ENCODE data around the gene OSTC. TPM values are rescaled to one million over a fixed set of nuclear protein-coding genes. Genes with fewer than 3 reads are reported as not detected.

The OSTC gene
- total and polyA plus RNA-seq, 2 of the 13 experiments (the other 11 are each of a cell fraction or from before 2014, with no cell fraction given), result 208 to 380 TPM

- TF ChIP-seq RELA (CRISPR knock-in tag; IDR thresholded peaks at IDR 0.05) (no peak), HOXA5 (CRISPR knock-in tag; IDR thresholded peaks at IDR 0.05) (peak; percentile 66; the same call in 1 of the 2 replicates), ZNF331 (CRISPR knock-in tag; IDR thresholded peaks at IDR 0.05) (no peak), PAF1 (CRISPR knock-in tag; IDR thresholded peaks at IDR 0.05) (no peak), TBL1XR1 (IDR thresholded peaks at IDR 0.05; ENCODE audit: borderline replicate concordance, low read length, partially characterized antibody) (peak; percentile 21), TBX2 (CRISPR knock-in tag; IDR thresholded peaks at IDR 0.05; ENCODE audit: borderline replicate concordance) (peak; percentile 34; the same call in 1 of the 2 replicates), BATF2 (CRISPR knock-in tag; IDR thresholded peaks at IDR 0.05) (no peak), ZFYVE20 (CRISPR knock-in tag; IDR thresholded peaks at IDR 0.05; ENCODE audit: borderline replicate concordance, low read depth) (no peak), PREB (CRISPR knock-in tag; IDR thresholded peaks at IDR 0.05) (no peak), ZNF572 (CRISPR knock-in tag; IDR thresholded peaks at IDR 0.05) (no peak), ATAD3A (CRISPR knock-in tag; IDR thresholded peaks at IDR 0.05) (no peak), MED1 (CRISPR knock-in tag; IDR thresholded peaks at IDR 0.05) (peak; percentile 64; the same call in 1 of the 2 replicates), ZNF530 (CRISPR knock-in tag; IDR thresholded peaks at IDR 0.05; ENCODE audit: low read depth) (no peak), ZNF761 (CRISPR knock-in tag; conservative IDR thresholded peaks at IDR 0.05) (no peak), PLSCR1 (CRISPR knock-in tag; IDR thresholded peaks at IDR 0.05; ENCODE audit: borderline replicate concordance) (no peak), HOXA9 (CRISPR knock-in tag; IDR thresholded peaks at IDR 0.05; ENCODE audit: borderline replicate concordance) (no peak), RARG (CRISPR knock-in tag; IDR thresholded peaks at IDR 0.05; ENCODE audit: low read depth) (no peak), ZNF274 (CRISPR knock-in tag; IDR thresholded peaks at IDR 0.05) (peak; percentile 39; the same call in 1 of the 2 replicates), MAFF (IDR thresholded peaks at IDR 0.05; ENCODE audit: low read depth, low read length) (no peak), ZNF136 (CRISPR knock-in tag; IDR thresholded peaks at IDR 0.05; ENCODE audit: low read depth) (no peak), ZNF260 (CRISPR knock-in tag; IDR thresholded peaks at IDR 0.05; ENCODE audit: borderline replicate concordance, low read depth) (no peak), JUN (CRISPR knock-in tag; IDR thresholded peaks at IDR 0.05) (no peak), ELF1 (CRISPR knock-in tag; IDR thresholded peaks at IDR 0.05) (peak; percentile 84), MLX (CRISPR knock-in tag; IDR thresholded peaks at IDR 0.05) (peak; percentile 33; the same call in 1 of the 2 replicates), GPN1 (CRISPR knock-in tag; IDR thresholded peaks at IDR 0.05; ENCODE audit: borderline replicate concordance) (no peak), ZNF263 (CRISPR knock-in tag; IDR thresholded peaks at IDR 0.05) (peak; percentile 71), ZNF230 (CRISPR knock-in tag; IDR thresholded peaks at IDR 0.05) (no peak), ZNF563 (CRISPR knock-in tag; IDR thresholded peaks at IDR 0.05) (peak; percentile 63; the same call in 1 of the 2 replicates)
Observed at GRCh38 chr4:108650212-108651013, at the start of gene OSTC (continued).

Measured in HepG2 (cell line).